Measurements from ENCODE around the gene ZFC3H1.
"Not testable (repeated sequence)": the region's sequence is repeated elsewhere in the genome, so short reads cannot be mapped to it uniquely, and the experiment has no call there.

The ZFC3H1 gene

DNA sequence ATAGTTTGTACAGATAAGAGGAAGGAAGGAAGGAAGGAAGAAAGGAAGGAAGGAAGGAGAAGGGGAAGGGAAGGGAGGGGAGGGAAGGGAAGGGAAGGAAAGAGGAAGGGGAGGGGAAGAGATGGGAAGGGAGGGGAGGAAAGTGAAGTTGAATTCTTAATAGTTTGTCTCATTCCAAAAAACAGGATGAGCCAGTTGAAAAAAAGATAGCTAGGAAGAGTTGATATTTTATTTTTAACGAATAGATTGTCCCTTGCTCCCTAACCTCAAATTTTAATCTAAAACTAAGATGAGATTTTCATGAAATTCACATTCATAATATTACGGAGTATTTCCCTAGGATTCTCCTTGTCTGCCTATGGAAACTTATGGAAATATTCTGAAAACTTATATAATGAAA lies 80.7 kb downstream of the ZFC3H1 start:
- H3K4me3 ChIP-seq (ENCODE audit: low read depth, low read length): no peak overlapping the region

DNA sequence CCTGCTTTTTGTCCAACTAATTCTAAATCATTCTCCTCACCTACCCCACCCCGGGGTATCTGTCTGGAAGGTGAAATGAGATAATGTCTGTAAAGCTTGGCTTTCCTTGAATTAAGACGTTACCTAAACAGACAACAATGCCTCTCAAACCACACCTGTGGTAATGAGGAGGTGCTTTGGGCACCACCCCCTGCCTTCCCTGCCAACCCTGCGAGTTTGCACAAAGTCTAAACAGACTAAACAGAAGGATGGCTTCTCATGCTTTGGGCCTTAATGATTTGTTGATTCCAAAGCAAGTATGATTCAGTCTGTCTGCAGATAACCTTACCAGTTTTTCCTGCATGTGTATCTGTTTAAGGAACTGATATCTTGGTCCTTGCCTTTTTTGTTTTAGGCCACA lies 82.4 kb downstream of the ZFC3H1 start:
- no peak for TF ChIP-seq CTCF (IDR thresholded peaks at IDR 0.05; ENCODE audit: borderline replicate concordance, insufficient read depth, low read depth, low read length)
- H3K4me3 ChIP-seq (ENCODE audit: low read depth, low read length): no peak overlapping the region

More for the DNA sequence above, 80.7 kb downstream of the ZFC3H1 start:
- no peak for TF ChIP-seq CTCF (IDR thresholded peaks at IDR 0.05; ENCODE audit: borderline replicate concordance, insufficient read depth, low read depth, low read length)

- no peak for TF ChIP-seq CTCF (IDR thresholded peaks at IDR 0.05; ENCODE audit: borderline replicate concordance, insufficient read depth, low read depth, low read length)
- H3K4me3 ChIP-seq (ENCODE audit: low read depth, low read length): no peak overlapping the region
These were observed 84.9 kb downstream of the ZFC3H1 start for GRCh38 chr12:71578694-71579258.

GRCh38 chr12:71576496-71576895 lies 87.2 kb downstream of the ZFC3H1 start:
- no peak overlapping the region for H3K4me3 ChIP-seq (ENCODE audit: low read depth, low read length)
- no peak for TF ChIP-seq CTCF (IDR thresholded peaks at IDR 0.05; ENCODE audit: borderline replicate concordance, insufficient read depth, low read depth, low read length)

GRCh38 chr12:71569885-71570284 lies 93.8 kb downstream of the ZFC3H1 start:
- H3K4me3 ChIP-seq (ENCODE audit: low read depth, low read length): not testable (repeated sequence)

DNA sequence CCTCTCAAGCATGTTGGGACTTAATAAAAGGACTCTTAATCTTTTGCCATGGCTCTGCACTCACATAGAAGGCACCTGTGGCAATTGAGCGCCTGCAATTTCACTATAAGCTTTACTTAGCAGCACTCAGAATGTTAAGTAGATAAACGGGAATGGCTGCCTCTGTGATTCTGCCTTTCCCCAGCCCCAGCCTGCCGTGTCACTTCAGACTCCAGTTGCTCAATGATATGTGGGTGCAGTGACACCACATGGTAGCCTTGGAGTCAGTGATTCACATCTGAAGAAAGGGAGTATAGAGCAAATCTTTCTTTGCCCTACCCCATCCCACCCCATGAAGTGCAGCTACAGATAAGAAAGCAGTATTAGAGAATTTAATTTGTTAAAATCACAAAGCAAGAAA lies 96.1 kb downstream of the ZFC3H1 start:
- no peak overlapping the region for H3K4me3 ChIP-seq (ENCODE audit: low read depth, low read length)
- TF ChIP-seq CTCF (IDR thresholded peaks at IDR 0.05; ENCODE audit: borderline replicate concordance, insufficient read depth, low read depth, low read length): no peak

GRCh38 chr12:71566655-71567054 lies 97.0 kb downstream of the ZFC3H1 start:
- no peak for TF ChIP-seq CTCF (IDR thresholded peaks at IDR 0.05; ENCODE audit: borderline replicate concordance, insufficient read depth, low read depth, low read length)

DNA sequence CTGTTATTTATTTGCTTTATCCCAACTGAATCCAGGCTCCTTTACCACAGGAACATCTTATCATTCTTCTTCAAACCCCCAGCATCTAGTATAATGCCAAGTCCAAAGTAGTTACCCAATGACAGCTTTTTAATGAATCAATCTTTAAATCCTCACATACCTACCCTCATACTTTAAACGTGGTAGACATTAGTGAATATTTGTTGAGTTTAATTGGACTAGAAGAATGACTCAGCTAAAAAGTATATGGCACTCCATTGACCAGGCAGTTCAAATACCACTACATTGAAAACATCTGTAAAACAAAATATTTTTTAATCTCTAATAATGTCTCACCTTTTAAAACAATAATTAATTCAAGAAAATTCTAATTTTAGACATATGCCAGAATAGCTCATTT lies 98.1 kb downstream of the ZFC3H1 start:
- TF ChIP-seq CTCF (IDR thresholded peaks at IDR 0.05; ENCODE audit: borderline replicate concordance, insufficient read depth, low read depth, low read length): no peak
- no peak overlapping the region for H3K4me3 ChIP-seq (ENCODE audit: low read depth, low read length)

More at GRCh38 chr12:71566655-71567054, 97.0 kb downstream of the ZFC3H1 start:
- no peak overlapping the region for H3K4me3 ChIP-seq (ENCODE audit: low read depth, low read length)

All from GM12875 (cell line).